ENCODE measurements around the gene SERPINB11. TPM values are rescaled to one million over a fixed set of nuclear protein-coding genes. Genes with fewer than 3 reads are reported as not detected.

Gene SERPINB11
- total RNA-seq, 1 donor from 2014 or later, result not detected

Other genes with a start within 250 kb of the SERPINB11 start
- gene SERPINB5, start 226.0 kb upstream of the SERPINB11 start, total RNA-seq, result not detected
- gene SERPINB12, start 160.6 kb upstream of the SERPINB11 start, total RNA-seq, result 0.32 TPM
- not detected for gene SERPINB13, start 115.6 kb upstream of the SERPINB11 start, total RNA-seq
- gene SERPINB4, start 58.7 kb upstream of the SERPINB11 start, total RNA-seq, result not detected
- gene SERPINB3, start 41.1 kb upstream of the SERPINB11 start, total RNA-seq, result 0.21 TPM
- gene SERPINB7, start 72.5 kb downstream of the SERPINB11 start, total RNA-seq, result not detected
- gene SERPINB2, start 184.7 kb downstream of the SERPINB11 start, total RNA-seq, result not detected
- gene SERPINB10, start 205.0 kb downstream of the SERPINB11 start, total RNA-seq, result not detected
- not detected for gene HMSD, start 246.3 kb downstream of the SERPINB11 start, total RNA-seq

Data from ascending aorta (tissue), 1 donor.